ENCODE data around the gene SATB1. TPM values are rescaled to one million over a fixed set of nuclear protein-coding genes. Genes with fewer than 3 reads are reported as not detected.
A peak's percentile ranks its signal among the peaks of the same experiment; 100 is the strongest.
"Not testable (repeated sequence)": the region's sequence is repeated elsewhere in the genome, so short reads cannot be mapped to it uniquely, and the experiment has no call there.

SATB1 gene
- polyA plus RNA-seq: 10 to 100 TPM in 2 of 4 donors, 1 to 10 TPM in 2; 8.1 to 30.6 (median 10.1) TPM
- long read RNA-seq, donor 1: 0 reads
- long read RNA-seq, donor 2, full-length matches to known transcripts: 1 of 1 reads
- long read RNA-seq, donor 2, partial matches to known transcripts: 0 of 1 reads
- long read RNA-seq, donor 2, other reads (novel, unspliced or antisense): 0 of 1 reads
- long read RNA-seq, donor 3, partial matches to known transcripts: 6 of 7 reads
- long read RNA-seq, donor 3, other reads (novel, unspliced or antisense): 0 of 7 reads
- long read RNA-seq, donor 4: 0 reads
- long read RNA-seq, donor 5, full-length matches to known transcripts: 1 of 1 reads
- long read RNA-seq, donor 5, partial matches to known transcripts: 0 of 1 reads
- long read RNA-seq, donor 5, other reads (novel, unspliced or antisense): 0 of 1 reads
- long read RNA-seq, donor 6, full-length matches to known transcripts: 1 of 8 reads
- long read RNA-seq, donor 6, partial matches to known transcripts: 7 of 8 reads
- long read RNA-seq, donor 6, other reads (novel, unspliced or antisense): 0 of 8 reads
- long read RNA-seq, donor 7: 0 reads
- long read RNA-seq, donor 8, full-length matches to known transcripts: 2 of 2 reads
- long read RNA-seq, donor 8, partial matches to known transcripts: 0 of 2 reads
- long read RNA-seq, donor 8, other reads (novel, unspliced or antisense): 0 of 2 reads
- long read RNA-seq, donor 9: 0 reads
- long read RNA-seq, donor 10, full-length matches to known transcripts: 7 of 22 reads
- long read RNA-seq, donor 10, partial matches to known transcripts: 15 of 22 reads
- long read RNA-seq, donor 10, other reads (novel, unspliced or antisense): 0 of 22 reads

DNA sequence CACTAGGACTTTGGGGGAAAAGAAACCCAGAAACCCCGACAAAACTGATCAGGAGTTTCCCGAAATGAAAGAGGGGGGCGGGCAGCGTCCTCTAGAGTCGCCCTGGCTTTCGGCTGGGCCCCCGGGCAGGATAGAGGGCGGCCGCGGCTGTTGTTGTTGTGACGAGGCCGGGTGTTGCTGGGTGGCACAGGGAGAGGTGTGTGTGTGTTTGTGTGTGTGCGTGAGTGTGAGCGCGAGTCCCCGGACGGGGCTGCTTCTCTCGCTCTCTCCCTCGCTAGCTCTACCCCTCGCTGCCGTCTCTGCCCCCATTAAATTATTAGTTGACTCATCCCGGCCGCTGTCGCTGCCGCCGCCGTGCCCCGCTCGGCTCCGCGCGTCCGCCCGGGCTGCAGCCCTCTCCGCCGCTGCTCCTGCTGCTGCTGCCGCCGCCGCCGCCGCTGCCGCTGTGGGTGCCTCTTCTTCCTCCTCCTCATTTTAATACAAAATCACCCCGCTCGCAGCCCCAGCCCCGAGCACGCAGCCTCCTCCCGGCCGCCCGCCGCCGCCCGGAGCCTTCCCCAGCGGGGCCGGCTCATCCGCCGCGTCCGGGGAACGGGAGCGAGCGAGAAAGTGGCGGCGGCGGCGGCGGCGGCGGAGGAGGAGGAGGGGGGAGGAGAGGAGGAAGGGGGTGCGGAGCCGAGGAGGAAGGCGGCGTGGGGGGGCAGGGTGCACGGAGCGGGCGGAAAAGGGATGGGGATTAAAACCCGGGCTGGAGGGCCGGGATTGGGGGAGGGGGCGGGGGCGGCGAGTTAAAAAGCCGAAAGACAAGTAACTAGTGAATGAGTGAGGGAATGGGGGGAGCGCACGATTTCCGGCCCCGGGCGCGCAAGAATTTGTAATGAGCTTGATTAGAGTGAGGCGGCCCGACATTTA is at the start of gene SATB1:
SATB1 (minus strand) TSS at position 611 of the 912 bp plus-strand sequence. CDS start 4,372 bp downstream, outside the sequence.
- FAIRE-seq (no peak), DNase-seq (peak; percentile 70 to 90)
- H3K9me3 ChIP-seq (ENCODE audit: control insufficient read depth in 2 of 2, insufficient read depth in 1 of 2, low read depth in 1 of 2, low read length in 1 of 2): no peaks in the 10 kb centered on the region
- peaks cover 0 to 3% (median 3%) of the 10 kb centered on the region in 3 donors for H3K4me1 ChIP-seq (ENCODE audit: control insufficient read depth in 3 of 3, insufficient read depth in 2 of 3, low read depth in 1 of 3, low read length in 2 of 3)
- H3K27ac ChIP-seq (ENCODE audit: low read depth in 1 of 3, low read length in 2 of 3): peak within 1 kb of the TSS; percentile 89 to 91 (median 91)
- peak within 1 kb of the TSS; percentile 95 to 99 (median 97) for H3K4me3 ChIP-seq (ENCODE audit: low read depth in 1 of 3, low read length in 3 of 3)
- 0 to 1% (median 0%) methylated on average over 64 to 89 of the region's 89 CpGs for WGBS, 3 donors
- H3K36me3 ChIP-seq (ENCODE audit: control insufficient read depth in 3 of 3, insufficient read depth in 2 of 3, low read depth in 1 of 3, low read length in 3 of 3): peaks cover 3 to 5% (median 3%) of the 10 kb centered on the region in 3 donors
- H3K27me3 ChIP-seq (ENCODE audit: control insufficient read depth in 3 of 3, insufficient read depth in 3 of 3, low read length in 3 of 3): no peaks in the 10 kb centered on the region

DNA sequence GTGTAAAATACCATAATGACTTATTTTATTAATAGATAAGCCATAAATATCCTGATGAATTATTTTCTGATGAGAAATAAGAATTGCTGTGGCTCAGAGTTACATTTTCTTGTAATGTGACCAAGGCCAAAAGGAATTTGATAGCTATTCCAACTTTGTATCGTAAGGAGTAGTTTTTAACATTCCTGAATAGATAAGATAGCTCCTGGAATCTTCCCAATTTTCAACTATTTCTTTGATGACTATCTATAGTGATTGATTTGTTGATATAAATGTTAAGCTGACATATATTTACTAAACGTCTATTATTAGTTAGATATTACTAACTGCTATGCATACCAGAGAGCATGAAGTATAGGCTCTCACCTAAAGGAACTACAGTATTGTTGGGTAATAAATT is 49.1 kb upstream of the SATB1 start:
- no peak overlapping the region for H3K4me3 ChIP-seq (ENCODE audit: low read depth in 1 of 3, low read length in 3 of 3)
- no peaks in the 10 kb centered on the region for H3K36me3 ChIP-seq (ENCODE audit: control insufficient read depth in 3 of 3, insufficient read depth in 2 of 3, low read depth in 1 of 3, low read length in 3 of 3)
- no peak overlapping the region for H3K27ac ChIP-seq (ENCODE audit: low read depth in 1 of 3, low read length in 2 of 3)
- H3K4me1 ChIP-seq (ENCODE audit: control insufficient read depth in 3 of 3, insufficient read depth in 2 of 3, low read depth in 1 of 3, low read length in 2 of 3): no peaks in the 10 kb centered on the region
- 38 to 52% (median 47%) methylated on average over 2 of the region's 2 CpGs for WGBS, 3 donors
- FAIRE-seq: no peak
- no peaks in the 10 kb centered on the region for H3K27me3 ChIP-seq (ENCODE audit: control insufficient read depth in 3 of 3, insufficient read depth in 3 of 3, low read length in 3 of 3)
- H3K9me3 ChIP-seq (ENCODE audit: control insufficient read depth in 2 of 2, insufficient read depth in 1 of 2, low read depth in 1 of 2, low read length in 1 of 2): no peaks in the 10 kb centered on the region
- DNase-seq: no peak

DNA sequence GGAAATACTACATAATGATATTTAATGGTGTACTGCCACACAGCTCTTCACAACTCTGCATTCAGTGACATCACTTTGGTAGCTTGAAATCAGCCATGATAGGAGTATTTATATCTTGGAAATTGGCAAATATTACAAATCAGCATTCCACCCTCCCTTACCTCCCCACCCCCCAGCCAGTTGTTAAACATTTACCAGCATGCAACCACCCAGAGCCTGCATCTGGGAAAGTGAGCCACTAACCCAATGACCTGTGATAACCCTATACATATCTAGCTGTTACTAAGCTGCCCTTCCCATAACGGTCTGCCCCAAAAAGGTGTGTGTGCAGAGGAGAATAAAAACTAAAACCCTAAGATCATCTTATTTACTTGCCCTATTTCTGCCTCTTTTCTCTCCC is 44.6 kb upstream of the SATB1 start:
- DNase-seq (peak in 1 of 2 donors; percentile 21), FAIRE-seq (no peak)
- H3K36me3 ChIP-seq (ENCODE audit: control insufficient read depth in 3 of 3, insufficient read depth in 2 of 3, low read depth in 1 of 3, low read length in 3 of 3): no peaks in the 10 kb centered on the region
- no peak overlapping the region for H3K27ac ChIP-seq (ENCODE audit: low read depth in 1 of 3, low read length in 2 of 3)
- WGBS, 3 donors: 24 to 58% (median 25%) methylated on average over 1 of the region's 1 CpG
- H3K27me3 ChIP-seq (ENCODE audit: control insufficient read depth in 3 of 3, insufficient read depth in 3 of 3, low read length in 3 of 3): peaks cover 0 to 2% (median 0%) of the 10 kb centered on the region in 3 donors
- no peak overlapping the region for H3K4me3 ChIP-seq (ENCODE audit: low read depth in 1 of 3, low read length in 3 of 3)
- no peaks in the 10 kb centered on the region for H3K4me1 ChIP-seq (ENCODE audit: control insufficient read depth in 3 of 3, insufficient read depth in 2 of 3, low read depth in 1 of 3, low read length in 2 of 3)
- H3K9me3 ChIP-seq (ENCODE audit: control insufficient read depth in 2 of 2, insufficient read depth in 1 of 2, low read depth in 1 of 2, low read length in 1 of 2): no peaks in the 10 kb centered on the region

DNA sequence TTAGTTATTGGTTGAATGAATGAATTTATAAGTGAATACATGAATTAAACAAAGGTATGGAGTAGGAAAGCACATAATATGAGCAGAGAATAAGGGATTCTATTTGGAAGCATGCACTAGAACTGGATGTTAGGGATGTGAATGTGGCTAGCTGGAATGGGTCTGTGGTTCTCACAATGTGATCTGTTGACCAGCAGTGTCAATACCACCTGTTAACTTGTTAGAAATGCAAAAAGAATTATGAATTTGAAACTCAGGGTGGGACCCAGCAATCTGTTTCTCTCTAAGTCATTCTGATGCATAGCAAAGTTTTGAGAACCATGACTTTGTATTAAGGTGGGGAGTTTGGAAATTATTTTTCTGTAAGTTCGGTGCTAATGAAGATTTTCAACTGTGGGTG is 41.0 kb upstream of the SATB1 start:
- FAIRE-seq (no peak), DNase-seq (no peak)
- no peaks in the 10 kb centered on the region for H3K9me3 ChIP-seq (ENCODE audit: control insufficient read depth in 2 of 2, insufficient read depth in 1 of 2, low read depth in 1 of 2, low read length in 1 of 2)
- H3K27ac ChIP-seq (ENCODE audit: low read depth in 1 of 3, low read length in 2 of 3): no peak overlapping the region
- H3K27me3 ChIP-seq (ENCODE audit: control insufficient read depth in 3 of 3, insufficient read depth in 3 of 3, low read length in 3 of 3): peaks cover 0 to 2% (median 0%) of the 10 kb centered on the region in 3 donors
- H3K4me3 ChIP-seq (ENCODE audit: low read depth in 1 of 3, low read length in 3 of 3): no peak overlapping the region
- 90 to 96% (median 94%) methylated on average over 1 of the region's 1 CpG for WGBS, 3 donors
- no peaks in the 10 kb centered on the region for H3K4me1 ChIP-seq (ENCODE audit: control insufficient read depth in 3 of 3, insufficient read depth in 2 of 3, low read depth in 1 of 3, low read length in 2 of 3)
- no peaks in the 10 kb centered on the region for H3K36me3 ChIP-seq (ENCODE audit: control insufficient read depth in 3 of 3, insufficient read depth in 2 of 3, low read depth in 1 of 3, low read length in 3 of 3)

DNA sequence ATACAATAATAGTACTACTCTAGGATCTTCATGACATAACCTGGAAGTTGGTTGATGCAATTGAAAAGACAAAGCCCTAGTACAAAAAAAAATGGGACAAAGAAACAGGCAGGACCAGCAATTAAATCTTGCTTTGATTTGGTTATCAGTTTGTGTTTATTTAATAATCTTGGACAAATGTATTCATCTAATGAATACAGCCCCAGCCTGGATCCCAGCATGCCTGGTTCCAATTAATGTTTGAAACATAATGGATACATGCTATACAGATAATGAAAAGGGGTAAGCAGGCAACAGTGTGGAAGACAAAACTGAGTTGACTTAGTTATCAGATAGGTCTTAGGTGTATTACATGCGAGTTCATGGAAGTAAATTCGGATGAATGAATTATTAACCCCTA is 29.6 kb upstream of the SATB1 start:
- WGBS, 3 donors: 88 to 93% (median 91%) methylated on average over 2 of the region's 2 CpGs
- Histone ChIP-seq H3K4me1 (ENCODE audit: control insufficient read depth in 3 of 3, insufficient read depth in 2 of 3, low read depth in 1 of 3, low read length in 2 of 3) (no peaks in the 10 kb centered on the region), H3K27ac (ENCODE audit: low read depth in 1 of 3, low read length in 2 of 3) (no peak overlapping the region), H3K36me3 (ENCODE audit: control insufficient read depth in 3 of 3, insufficient read depth in 2 of 3, low read depth in 1 of 3, low read length in 3 of 3) (no peaks in the 10 kb centered on the region), H3K27me3 (ENCODE audit: control insufficient read depth in 3 of 3, insufficient read depth in 3 of 3, low read length in 3 of 3) (peaks cover 0 to 2% (median 0%) of the 10 kb centered on the region in 3 donors), H3K9me3 (ENCODE audit: control insufficient read depth in 2 of 2, insufficient read depth in 1 of 2, low read depth in 1 of 2, low read length in 1 of 2) (no peaks in the 10 kb centered on the region), H3K4me3 (ENCODE audit: low read depth in 1 of 3, low read length in 3 of 3) (no peak overlapping the region)
- no peak for DNase-seq
- FAIRE-seq: no peak

DNA sequence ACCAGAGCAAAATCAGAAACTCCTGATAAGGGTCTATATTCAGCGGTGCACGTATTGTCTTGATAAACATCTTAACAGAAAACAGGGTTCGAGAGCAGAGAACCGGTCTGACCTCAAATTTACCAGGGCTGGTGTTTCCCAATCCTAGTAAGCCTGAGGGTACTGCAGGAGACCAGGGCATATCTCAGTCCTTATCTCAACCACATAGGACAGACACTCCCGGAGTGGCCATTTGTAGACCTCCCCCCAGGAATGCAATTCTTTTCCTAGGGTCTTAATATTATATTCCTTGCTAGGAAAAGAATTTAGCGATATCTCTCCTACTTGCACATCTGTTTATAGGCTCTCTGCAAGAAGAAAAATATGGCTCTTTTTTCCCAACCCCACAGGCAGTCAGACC is 24.5 kb upstream of the SATB1 start:
- 86 to 88% (median 86%) methylated on average over 6 of the region's 6 CpGs for WGBS, 3 donors
- H3K4me1 ChIP-seq (ENCODE audit: control insufficient read depth in 3 of 3, insufficient read depth in 2 of 3, low read depth in 1 of 3, low read length in 2 of 3); H3K4me3 ChIP-seq (ENCODE audit: low read depth in 1 of 3, low read length in 3 of 3); H3K9me3 ChIP-seq (ENCODE audit: control insufficient read depth in 2 of 2, insufficient read depth in 1 of 2, low read depth in 1 of 2, low read length in 1 of 2); FAIRE-seq; DNase-seq; H3K27ac ChIP-seq (ENCODE audit: low read depth in 1 of 3, low read length in 2 of 3); H3K36me3 ChIP-seq (ENCODE audit: control insufficient read depth in 3 of 3, insufficient read depth in 2 of 3, low read depth in 1 of 3, low read length in 3 of 3): not testable (repeated sequence)
- H3K27me3 ChIP-seq (ENCODE audit: control insufficient read depth in 3 of 3, insufficient read depth in 3 of 3, low read length in 3 of 3): peaks cover 0 to 17% (median 0%) of the 10 kb centered on the region in 3 donors

DNA sequence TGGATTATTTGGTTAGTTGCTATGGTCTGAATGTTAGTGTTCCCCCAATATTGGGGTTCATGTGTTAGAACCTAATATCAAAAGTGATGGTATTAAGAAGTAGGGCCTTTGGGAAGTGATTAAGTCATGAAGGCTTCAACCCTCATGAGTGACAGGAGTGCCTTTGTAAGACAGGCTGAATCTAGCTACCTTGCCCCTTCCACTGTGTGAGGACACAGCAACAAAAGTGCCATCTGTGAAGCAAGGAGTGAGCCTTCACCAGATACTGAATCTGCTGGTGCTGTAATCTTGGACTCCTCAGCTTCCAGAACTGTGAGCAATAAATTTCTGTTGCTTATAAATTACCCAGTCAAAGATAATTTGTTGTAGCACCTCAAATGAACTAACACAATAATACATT is 22.6 kb upstream of the SATB1 start:
- peaks cover 1 to 10% of the 10 kb centered on the region in 2 donors for H3K9me3 ChIP-seq (ENCODE audit: control insufficient read depth in 2 of 2, insufficient read depth in 1 of 2, low read depth in 1 of 2, low read length in 1 of 2)
- H3K4me3 ChIP-seq (ENCODE audit: low read depth in 1 of 3, low read length in 3 of 3): no peak overlapping the region
- H3K27me3 ChIP-seq (ENCODE audit: control insufficient read depth in 3 of 3, insufficient read depth in 3 of 3, low read length in 3 of 3): peaks cover 0 to 34% (median 2%) of the 10 kb centered on the region in 3 donors
- DNase-seq (no peak), FAIRE-seq (no peak)
- H3K36me3 ChIP-seq (ENCODE audit: control insufficient read depth in 3 of 3, insufficient read depth in 2 of 3, low read depth in 1 of 3, low read length in 3 of 3): no peaks in the 10 kb centered on the region
- peaks cover 0 to 18% (median 2%) of the 10 kb centered on the region in 3 donors for H3K4me1 ChIP-seq (ENCODE audit: control insufficient read depth in 3 of 3, insufficient read depth in 2 of 3, low read depth in 1 of 3, low read length in 2 of 3)
- no peak overlapping the region for H3K27ac ChIP-seq (ENCODE audit: low read depth in 1 of 3, low read length in 2 of 3)

All from small intestine (tissue), 16 donors.